Large intestine (tissue), 3 donors: ENCODE data around the gene STRIT1. TPM values are rescaled to one million over a fixed set of nuclear protein-coding genes. Genes with fewer than 3 reads are reported as not detected.
"Not testable (repeated sequence)": the region's sequence is repeated elsewhere in the genome, so short reads cannot be mapped to it uniquely, and the experiment has no call there.

Experiments
- DNase-seq, 2 donors: peaks; one replicate each; pipeline versions ENCODE4 v3.0.0 to v3.0.0-alpha.2; 2013
- H3K27ac ChIP-seq: one replicate; pipeline ENCODE4 v1.5.1; 2013; ENCODE audit warnings: low read length
- H3K27me3 ChIP-seq: 2 replicates; pipeline ENCODE4 v1.6.1; 2013; ENCODE audit warnings: low read length; ENCODE audit not compliant: control insufficient read depth, insufficient read depth
- H3K36me3 ChIP-seq: 2 replicates; pipeline ENCODE4 v1.6.1; 2013; ENCODE audit warnings: low read length; ENCODE audit not compliant: control insufficient read depth, insufficient read depth
- H3K4me1 ChIP-seq: one replicate; pipeline ENCODE4 v1.6.1; 2013; ENCODE audit warnings: low read length; ENCODE audit not compliant: control insufficient read depth, insufficient read depth
- H3K4me3 ChIP-seq: one replicate; pipeline ENCODE4 v1.5.1; 2013; ENCODE audit warnings: low read length
- H3K9me3 ChIP-seq: one replicate; pipeline ENCODE4 v1.6.1; 2013; ENCODE audit warnings: mild to moderate bottlenecking, low read depth, low read length, moderate library complexity; ENCODE audit not compliant: control insufficient read depth
- WGBS: methylation state at CpG from one replicate; pipeline ENCODE4 v1.1.5; 2013; ENCODE audit warnings: low lambda C conversion rate; ENCODE audit not compliant: insufficient coverage; 5-methylcytosine and 5-hydroxymethylcytosine counted together
- polyA plus RNA-seq: library from polyadenylated mRNA; unstranded; fragments of 120-200 nt; gene quantifications from one replicate; pipeline ENCODE4 v1.2.1, GENCODE V29; 2013

Gene STRIT1
- polyA plus RNA-seq, 1 donor, result 0.97 TPM

- DNase-seq, H3K27ac ChIP-seq, H3K4me1 ChIP-seq, H3K4me3 ChIP-seq, H3K9me3 ChIP-seq, H3K36me3 ChIP-seq, H3K27me3 ChIP-seq: not testable (repeated sequence)
- no CpG with 5 or more reads among the region's 4 CpGs for WGBS
These were observed 19.0 kb downstream of the STRIT1 start for GRCh38 chr3:155274435-155274834.

- no peak overlapping the region for H3K4me3 ChIP-seq
- no peak overlapping the region for H3K27ac ChIP-seq
- H3K9me3 ChIP-seq, result no peaks in the 10 kb centered on the region
- H3K27me3 ChIP-seq, result no peaks in the 10 kb centered on the region
- no CpG with 5 or more reads among the region's 1 CpG for WGBS
- H3K36me3 ChIP-seq, result no peaks in the 10 kb centered on the region
- no peaks in the 10 kb centered on the region for H3K4me1 ChIP-seq
- DNase-seq, result no peak
These were observed 22.2 kb downstream of the STRIT1 start for GRCh38 chr3:155271343-155271613.

DNA sequence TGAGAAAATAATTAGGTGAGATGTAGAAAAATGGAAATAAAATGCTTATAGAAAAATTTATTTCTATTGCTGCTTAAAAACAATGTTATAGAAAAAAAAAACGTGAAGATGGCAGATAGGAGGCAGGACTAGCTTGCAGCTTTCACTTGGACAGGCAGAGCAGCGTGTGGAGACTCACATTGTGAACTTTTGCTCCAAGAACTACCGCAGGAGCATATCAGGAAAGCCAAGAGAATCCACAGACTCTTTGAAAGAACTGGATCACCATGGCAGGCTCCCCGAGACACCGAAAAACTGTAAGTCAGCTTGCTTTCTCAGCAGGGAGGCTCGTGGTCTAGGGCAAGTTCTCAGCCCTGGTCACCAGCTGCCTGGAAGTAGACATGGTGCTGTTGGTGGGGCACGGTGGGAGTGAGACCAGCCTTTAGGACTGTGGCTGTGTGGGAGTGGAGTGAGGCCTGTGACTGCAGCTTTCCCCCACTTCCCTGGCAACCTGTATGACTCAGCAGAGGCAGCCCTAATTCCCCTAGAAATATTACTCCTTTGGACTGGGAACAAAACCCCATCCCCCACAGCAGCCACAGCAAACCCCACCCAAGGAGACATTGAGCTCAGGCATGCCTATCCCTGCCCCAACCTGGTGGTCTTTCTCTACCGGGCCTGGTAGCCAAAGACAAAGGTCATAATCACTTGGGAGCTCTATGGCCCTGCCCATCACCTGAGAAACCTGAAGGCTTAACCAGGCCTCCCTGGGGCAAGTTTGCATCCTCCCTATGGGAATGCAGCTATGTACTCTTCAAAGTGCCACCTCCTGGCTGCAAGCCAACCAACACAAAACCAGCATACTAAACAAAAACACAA lies 22.8 kb downstream of the STRIT1 start:
- DNase-seq, result no peak
- H3K27ac ChIP-seq, result no peak overlapping the region
- WGBS, result no CpG with 5 or more reads among the region's 8 CpGs
- no peaks in the 10 kb centered on the region for H3K36me3 ChIP-seq
- H3K9me3 ChIP-seq, result no peaks in the 10 kb centered on the region
- no peak overlapping the region for H3K4me3 ChIP-seq
- H3K27me3 ChIP-seq, result no peaks in the 10 kb centered on the region
- H3K4me1 ChIP-seq, result no peaks in the 10 kb centered on the region

- Histone ChIP-seq H3K4me1 (no peaks in the 10 kb centered on the region), H3K36me3 (no peaks in the 10 kb centered on the region), H3K27me3 (no peaks in the 10 kb centered on the region), H3K9me3 (no peaks in the 10 kb centered on the region), H3K4me3 (no peak overlapping the region), H3K27ac (no peak overlapping the region)
- no peak for DNase-seq
- WGBS, result no CpG with 5 or more reads among the region's 3 CpGs
These were observed 23.4 kb downstream of the STRIT1 start for GRCh38 chr3:155270063-155270462.

DNA sequence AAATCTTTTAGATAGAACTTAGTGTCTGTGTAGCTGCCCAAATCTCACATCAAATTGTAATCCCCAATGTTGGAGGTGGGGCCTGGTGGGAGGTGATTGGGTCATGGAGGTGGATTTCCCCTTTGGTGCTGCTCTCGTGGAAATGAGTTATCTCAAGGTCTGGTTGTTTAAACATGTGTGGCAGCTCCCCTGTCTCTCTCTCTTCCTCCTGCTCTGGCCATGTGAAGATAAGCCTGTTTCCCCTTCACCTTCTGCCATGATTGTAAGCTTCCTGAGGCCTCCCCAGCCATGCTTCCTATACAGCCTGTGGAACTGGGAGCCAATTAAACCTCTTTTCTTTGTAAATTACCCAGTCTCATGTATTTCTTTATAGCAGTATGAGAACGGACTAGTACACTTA lies 30.6 kb downstream of the STRIT1 start:
- not testable (repeated sequence) for DNase-seq, H3K27ac ChIP-seq, H3K4me1 ChIP-seq, H3K9me3 ChIP-seq, H3K27me3 ChIP-seq, H3K4me3 ChIP-seq, H3K36me3 ChIP-seq
- WGBS, result 100% methylated on average over 1 of the region's 2 CpGs

- WGBS, result 100% methylated on average over 1 of the region's 1 CpG
These were observed 31.2 kb downstream of the STRIT1 start for GRCh38 chr3:155262295-155262694.

DNA sequence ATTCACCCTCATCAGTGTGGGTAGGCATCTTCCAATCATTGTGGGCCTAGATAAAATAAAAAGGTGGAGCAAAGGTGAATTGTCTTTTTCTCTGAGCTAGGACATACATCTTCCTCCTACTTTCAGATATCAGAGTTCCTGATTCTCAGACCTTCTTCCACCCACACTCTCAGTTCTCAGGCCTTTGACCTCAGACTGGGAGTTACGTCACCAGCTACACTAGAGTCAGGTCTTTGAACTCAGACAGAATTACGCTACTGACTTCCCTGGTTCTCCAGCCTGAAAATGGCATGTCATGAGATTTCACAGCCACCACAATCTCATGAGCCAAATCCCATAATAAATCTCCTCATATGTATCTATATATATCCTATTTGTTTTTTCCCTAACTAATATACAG lies 39.0 kb downstream of the STRIT1 start:
- no peaks in the 10 kb centered on the region for H3K9me3 ChIP-seq
- DNase-seq, result peak in 1 of 2 donors; percentile 24

More at GRCh38 chr3:155262295-155262694, 31.2 kb downstream of the STRIT1 start:
- Histone ChIP-seq H3K4me1 (no peaks in the 10 kb centered on the region), H3K27me3 (no peaks in the 10 kb centered on the region), H3K36me3 (no peaks in the 10 kb centered on the region), H3K9me3 (no peaks in the 10 kb centered on the region), H3K27ac (no peak overlapping the region), H3K4me3 (no peak overlapping the region)
- DNase-seq, result no peak

DNA sequence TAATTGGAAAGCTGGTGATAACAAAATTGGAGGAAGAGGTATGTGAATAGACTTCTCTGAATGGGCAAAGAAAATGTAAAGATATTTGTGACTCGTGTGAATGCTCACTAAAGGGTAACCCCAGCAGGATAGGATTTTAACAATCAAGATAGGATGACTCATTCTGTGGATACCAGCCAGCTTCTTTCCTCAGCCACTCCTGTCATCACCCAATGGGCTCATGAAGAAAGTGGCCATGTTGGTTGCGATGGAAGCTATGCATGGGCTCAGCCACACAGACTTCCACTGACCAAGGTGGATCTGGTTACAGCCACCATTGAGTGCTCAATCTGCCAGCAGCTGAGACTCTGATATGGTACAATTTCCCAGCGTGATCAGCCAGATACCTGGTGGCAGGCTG lies 40.9 kb downstream of the STRIT1 start:
- no peak for DNase-seq
- 100% methylated on average over 1 of the region's 3 CpGs for WGBS
- Histone ChIP-seq H3K36me3 (no peaks in the 10 kb centered on the region), H3K27ac (no peak overlapping the region), H3K4me1 (no peaks in the 10 kb centered on the region), H3K27me3 (no peaks in the 10 kb centered on the region), H3K9me3 (peaks cover 2% of the 10 kb centered on the region), H3K4me3 (no peak overlapping the region)

More for the DNA sequence above, 39.0 kb downstream of the STRIT1 start:
- Histone ChIP-seq H3K27me3 (no peaks in the 10 kb centered on the region), H3K4me3 (no peak overlapping the region), H3K4me1 (no peaks in the 10 kb centered on the region), H3K36me3 (no peaks in the 10 kb centered on the region), H3K27ac (no peak overlapping the region)
- no CpG with 5 or more reads among the region's 2 CpGs for WGBS

- H3K27me3 ChIP-seq, result no peaks in the 10 kb centered on the region
- no peak overlapping the region for H3K27ac ChIP-seq
- no peaks in the 10 kb centered on the region for H3K4me1 ChIP-seq
- H3K4me3 ChIP-seq, result no peak overlapping the region
- DNase-seq, result no peak
- H3K36me3 ChIP-seq, result no peaks in the 10 kb centered on the region
- H3K9me3 ChIP-seq, result peaks cover 2% of the 10 kb centered on the region
- WGBS, result no CpG with 5 or more reads among the region's 2 CpGs
These were observed 41.5 kb downstream of the STRIT1 start for GRCh38 chr3:155252021-155252420.

- 100% methylated on average over 1 of the region's 1 CpG for WGBS
- no peaks in the 10 kb centered on the region for H3K4me1 ChIP-seq
These were observed 44.8 kb downstream of the STRIT1 start for GRCh38 chr3:155248531-155249187.

DNA sequence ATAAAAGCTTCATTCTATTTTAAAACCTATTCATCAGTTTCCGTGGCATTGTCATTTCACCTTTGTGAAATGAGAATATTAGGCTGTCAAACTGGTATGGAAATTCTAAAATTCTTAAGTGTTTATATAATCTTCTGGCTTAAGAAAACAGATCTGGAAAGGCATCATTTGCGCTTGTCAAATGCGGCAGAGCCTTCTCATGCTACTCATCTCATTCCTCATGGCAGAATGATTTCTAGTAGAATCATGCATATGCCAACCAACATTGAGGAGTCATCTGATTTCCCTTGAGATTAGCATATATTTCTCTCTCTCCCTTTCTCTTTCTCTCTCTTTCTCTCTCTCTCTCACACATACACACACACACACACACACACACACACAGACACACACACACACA lies 48.8 kb downstream of the STRIT1 start:
- no peaks in the 10 kb centered on the region for H3K4me1 ChIP-seq
- WGBS, result 89% methylated on average over 3 of the region's 3 CpGs
- no peaks in the 10 kb centered on the region for H3K27me3 ChIP-seq
- peaks cover 2% of the 10 kb centered on the region for H3K9me3 ChIP-seq
- H3K36me3 ChIP-seq, result no peaks in the 10 kb centered on the region
- no peak overlapping the region for H3K4me3 ChIP-seq
- no peak overlapping the region for H3K27ac ChIP-seq
- DNase-seq, result no peak

More at GRCh38 chr3:155248531-155249187, 44.8 kb downstream of the STRIT1 start:
- Histone ChIP-seq H3K36me3 (no peaks in the 10 kb centered on the region), H3K27ac (no peak overlapping the region), H3K9me3 (peaks cover 2% of the 10 kb centered on the region), H3K4me3 (no peak overlapping the region), H3K27me3 (no peaks in the 10 kb centered on the region)
- DNase-seq, result no peak
